Suprapubic skin (tissue), 4 donors: ENCODE measurements around the gene COL15A1.

Experiments used
- POLR2A ChIP-seq, 2 donors: fragments of 450-650 bp; IDR thresholded peaks; one replicate each; pipeline ENCODE4 v1.6.1; 2017; ENCODE audit warnings: antibody characterized with exemption in 2 of 2, mild to moderate bottlenecking in 2 of 2, moderate library complexity in 2 of 2
- POLR2AphosphoS5 ChIP-seq, 3 donors: sonication (generic); formaldehyde crosslinking; IDR thresholded peaks; one replicate each; pipeline ENCODE4 v1.6.1; 2017; ENCODE audit warnings: antibody characterized with exemption in 3 of 3
- TF ChIP-seq, protein P1 (sequence below), 2 donors: fragments of 200-600 bp in 1 of 2; fragments of 450-650 bp in 1 of 2; sonication (generic) in 1 of 2; IDR thresholded peaks; one replicate each; pipeline ENCODE4 v1.5.1; 2016 to 2019; ENCODE audit warnings: antibody characterized with exemption in 2 of 2, mild to moderate bottlenecking in 1 of 2, moderate library complexity in 1 of 2

DNA sequence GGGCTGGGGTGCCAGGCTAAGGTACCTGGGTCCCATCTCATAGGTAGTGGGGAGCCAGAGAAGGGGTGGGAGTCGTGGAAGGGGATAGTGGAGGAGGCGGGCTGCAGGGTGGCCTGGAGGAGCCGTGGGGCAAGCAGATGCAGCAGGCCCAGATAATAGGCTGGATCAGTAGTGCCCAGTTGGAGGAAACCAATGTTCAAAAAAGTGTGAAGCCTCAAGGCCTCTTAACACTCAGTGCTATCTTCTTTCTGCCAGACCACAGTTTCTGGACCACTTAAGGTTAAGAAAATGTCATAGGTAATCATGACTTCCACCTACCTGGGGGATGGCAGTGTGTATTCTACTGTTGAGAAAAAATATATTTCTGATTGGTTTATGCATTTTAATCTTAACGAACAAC, 97.9 kb downstream of the COL15A1 start:
- TF ChIP-seq POLR2A (IDR thresholded peaks at IDR 0.05) (no peak), POLR2AphosphoS5 (IDR thresholded peaks at IDR 0.05) (no peak)
- TF ChIP-seq, protein P1, sequence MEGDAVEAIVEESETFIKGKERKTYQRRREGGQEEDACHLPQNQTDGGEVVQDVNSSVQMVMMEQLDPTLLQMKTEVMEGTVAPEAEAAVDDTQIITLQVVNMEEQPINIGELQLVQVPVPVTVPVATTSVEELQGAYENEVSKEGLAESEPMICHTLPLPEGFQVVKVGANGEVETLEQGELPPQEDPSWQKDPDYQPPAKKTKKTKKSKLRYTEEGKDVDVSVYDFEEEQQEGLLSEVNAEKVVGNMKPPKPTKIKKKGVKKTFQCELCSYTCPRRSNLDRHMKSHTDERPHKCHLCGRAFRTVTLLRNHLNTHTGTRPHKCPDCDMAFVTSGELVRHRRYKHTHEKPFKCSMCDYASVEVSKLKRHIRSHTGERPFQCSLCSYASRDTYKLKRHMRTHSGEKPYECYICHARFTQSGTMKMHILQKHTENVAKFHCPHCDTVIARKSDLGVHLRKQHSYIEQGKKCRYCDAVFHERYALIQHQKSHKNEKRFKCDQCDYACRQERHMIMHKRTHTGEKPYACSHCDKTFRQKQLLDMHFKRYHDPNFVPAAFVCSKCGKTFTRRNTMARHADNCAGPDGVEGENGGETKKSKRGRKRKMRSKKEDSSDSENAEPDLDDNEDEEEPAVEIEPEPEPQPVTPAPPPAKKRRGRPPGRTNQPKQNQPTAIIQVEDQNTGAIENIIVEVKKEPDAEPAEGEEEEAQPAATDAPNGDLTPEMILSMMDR (IDR thresholded peaks at IDR 0.05), result no peak
